HG03097 (cell line): ENCODE results near the gene UCK1.

Source experiments
- ATAC-seq: cut with Tn5 transposase; IDR thresholded peaks from one replicate; pipeline ENCODE4 v1.9.1; 2021; ENCODE audit not compliant: unreplicated experiment, low FRiP score

The UCK1 gene

GRCh38 chr9:131530920-131531832, at the start of gene UCK1:
Gene UCK1, minus strand, starts transcription at chr9:131531263. Its CDS starts 89 bp downstream, at chr9:131531174.
- peak; percentile 64 for ATAC-seq

- no peak for ATAC-seq
Measured at GRCh38 chr9:131580358-131580757, 49.3 kb upstream of the UCK1 start.

- no peak for ATAC-seq
Measured at GRCh38 chr9:131579789-131580211, 48.7 kb upstream of the UCK1 start.

GRCh38 chr9:131578731-131579504, 47.9 kb upstream of the UCK1 start:
- no peak for ATAC-seq

- no peak for ATAC-seq
Measured at GRCh38 chr9:131578021-131578420, 47.0 kb upstream of the UCK1 start.

GRCh38 chr9:131577005-131578000, 46.2 kb upstream of the UCK1 start:
- ATAC-seq, result no peak

GRCh38 chr9:131575946-131576853, 45.1 kb upstream of the UCK1 start:
- no peak for ATAC-seq

GRCh38 chr9:131574730-131575640, 43.9 kb upstream of the UCK1 start:
- ATAC-seq, result no peak

GRCh38 chr9:131567910-131568309, 36.8 kb upstream of the UCK1 start:
- ATAC-seq, result no peak

- no peak for ATAC-seq
Measured at GRCh38 chr9:131566158-131566557, 35.1 kb upstream of the UCK1 start.

GRCh38 chr9:131565369-131565768, 34.3 kb upstream of the UCK1 start:
- ATAC-seq, result no peak

GRCh38 chr9:131562032-131562959, 31.2 kb upstream of the UCK1 start:
- no peak for ATAC-seq

- ATAC-seq, result no peak
Measured at GRCh38 chr9:131559421-131560000, 28.4 kb upstream of the UCK1 start.

GRCh38 chr9:131557855-131558548, 26.9 kb upstream of the UCK1 start:
- no peak for ATAC-seq

GRCh38 chr9:131555841-131556673, 25.0 kb upstream of the UCK1 start:
- no peak for ATAC-seq
